Stimulated activated naive CD8-positive, alpha-beta T cell treated with anti-CD3 and anti-CD28 coated beads, Interleukin-15, amount 100 ng/mL, for 72 hours (primary cell): Measurements from ENCODE around the gene RHOF.

Experiments used
- ATAC-seq: fragments of 150-1000 bp; cut with Tn5 transposase; 2 replicates; pipeline ENCODE4 v1.10.0; 2021; ENCODE audit warnings: mild to moderate bottlenecking, moderate library complexity
- DNase-seq, 2 donors: peaks; one replicate each; pipeline ENCODE4 v3.0.0; 2021 to 2022
- H3K27ac Mint-ChIP-seq, 2 donors: one replicate each; pipeline ENCODE4 v1.8.0; 2022; ENCODE audit warnings: mild to moderate bottlenecking in 2 of 2, mixed read lengths in 2 of 2, moderate library complexity in 2 of 2
- H3K27me3 Mint-ChIP-seq: one replicate; pipeline ENCODE4 v1.8.0; 2022; ENCODE audit warnings: mixed read lengths
- H3K4me1 Mint-ChIP-seq: one replicate; pipeline ENCODE4 v1.8.0; 2022; ENCODE audit warnings: mild to moderate bottlenecking, mixed read lengths
- H3K4me3 Mint-ChIP-seq, 2 donors: one replicate each; pipeline ENCODE4 v1.8.0; 2022; ENCODE audit warnings: mild to moderate bottlenecking in 2 of 2, mixed read lengths in 2 of 2, moderate library complexity in 1 of 2
- H3K9me3 Mint-ChIP-seq, 2 donors: one replicate each; pipeline ENCODE4 v1.8.0; 2022; ENCODE audit warnings: mixed read lengths in 2 of 2

RHOF gene

DNA sequence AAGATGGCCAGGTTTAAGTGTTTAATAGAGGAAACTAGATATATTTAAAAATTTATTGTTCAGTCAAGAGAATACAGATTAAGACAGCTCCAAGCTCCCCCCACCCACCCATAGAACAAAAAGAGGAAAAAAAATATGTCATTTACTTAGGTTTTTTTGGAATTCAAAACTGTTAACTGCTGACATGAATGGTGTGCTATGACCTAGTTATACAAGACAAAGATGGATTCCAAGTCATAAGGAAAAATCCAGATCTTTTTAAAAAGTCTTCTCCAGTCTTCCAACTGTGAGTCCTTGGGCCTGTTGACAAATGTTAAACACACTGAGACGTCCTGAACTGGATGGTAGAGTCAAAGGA, 9.0 kb upstream of the RHOF start:
- no peaks in the 10 kb centered on the region for H3K9me3 Mint-ChIP-seq
- no peak for ATAC-seq
- peaks cover 46% of the 10 kb centered on the region for H3K4me1 Mint-ChIP-seq
- no peak for DNase-seq
- peak overlapping the region; percentile 99 to 100 for H3K27ac Mint-ChIP-seq
- no peaks in the 10 kb centered on the region for H3K27me3 Mint-ChIP-seq
- peak overlapping the region; percentile 98 to 99 for H3K4me3 Mint-ChIP-seq

DNA sequence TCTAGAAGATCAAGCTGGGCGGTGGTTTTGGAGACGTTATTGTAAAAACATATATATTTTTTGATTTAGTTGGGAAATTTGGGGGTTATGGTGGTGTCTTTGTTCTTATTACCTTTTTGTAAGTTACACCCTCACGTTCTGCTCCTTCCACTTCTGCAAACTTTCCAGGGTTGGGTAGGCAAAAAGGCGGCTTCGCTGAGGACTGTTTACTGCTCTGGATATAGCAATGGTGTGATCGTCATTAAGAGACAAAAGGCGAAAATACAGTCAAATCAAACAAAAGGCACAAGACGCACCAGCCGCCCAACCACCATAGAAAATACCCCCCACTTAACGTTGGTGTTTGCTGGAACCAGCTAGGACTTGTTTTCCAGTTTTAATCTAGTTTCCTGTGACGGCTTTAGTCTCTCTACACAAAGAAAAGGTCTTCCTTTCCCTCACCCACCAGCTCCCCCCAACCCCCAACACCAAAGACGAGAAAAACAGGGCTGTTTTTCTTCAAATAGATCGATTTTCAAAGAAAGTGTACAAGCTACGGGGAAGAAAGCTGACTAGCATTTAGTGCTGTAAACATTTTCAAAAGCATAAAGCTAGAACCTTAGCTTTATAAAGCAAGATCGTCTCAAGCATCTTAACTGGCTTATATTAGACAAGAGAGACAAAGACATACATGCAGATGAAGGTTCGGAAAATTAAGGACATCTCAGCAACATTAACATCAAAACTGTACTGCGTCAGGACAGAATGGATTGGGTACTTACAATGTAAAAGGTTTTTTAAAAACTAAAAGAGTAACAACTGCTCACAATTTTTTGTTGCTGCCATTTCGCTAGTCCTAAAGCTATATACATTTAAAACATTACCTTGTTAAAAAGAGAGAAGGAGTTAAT, 8.4 kb upstream of the RHOF start:
- Mint-ChIP-seq H3K4me3 (peak overlapping the region; percentile 98 to 99), H3K27ac (peak overlapping the region; percentile 99 to 100), H3K27me3 (no peaks in the 10 kb centered on the region), H3K9me3 (no peaks in the 10 kb centered on the region), H3K4me1 (peaks cover 46% of the 10 kb centered on the region)
- DNase-seq (peak in 1 of 2 donors; percentile 51), ATAC-seq (no peak)

DNA sequence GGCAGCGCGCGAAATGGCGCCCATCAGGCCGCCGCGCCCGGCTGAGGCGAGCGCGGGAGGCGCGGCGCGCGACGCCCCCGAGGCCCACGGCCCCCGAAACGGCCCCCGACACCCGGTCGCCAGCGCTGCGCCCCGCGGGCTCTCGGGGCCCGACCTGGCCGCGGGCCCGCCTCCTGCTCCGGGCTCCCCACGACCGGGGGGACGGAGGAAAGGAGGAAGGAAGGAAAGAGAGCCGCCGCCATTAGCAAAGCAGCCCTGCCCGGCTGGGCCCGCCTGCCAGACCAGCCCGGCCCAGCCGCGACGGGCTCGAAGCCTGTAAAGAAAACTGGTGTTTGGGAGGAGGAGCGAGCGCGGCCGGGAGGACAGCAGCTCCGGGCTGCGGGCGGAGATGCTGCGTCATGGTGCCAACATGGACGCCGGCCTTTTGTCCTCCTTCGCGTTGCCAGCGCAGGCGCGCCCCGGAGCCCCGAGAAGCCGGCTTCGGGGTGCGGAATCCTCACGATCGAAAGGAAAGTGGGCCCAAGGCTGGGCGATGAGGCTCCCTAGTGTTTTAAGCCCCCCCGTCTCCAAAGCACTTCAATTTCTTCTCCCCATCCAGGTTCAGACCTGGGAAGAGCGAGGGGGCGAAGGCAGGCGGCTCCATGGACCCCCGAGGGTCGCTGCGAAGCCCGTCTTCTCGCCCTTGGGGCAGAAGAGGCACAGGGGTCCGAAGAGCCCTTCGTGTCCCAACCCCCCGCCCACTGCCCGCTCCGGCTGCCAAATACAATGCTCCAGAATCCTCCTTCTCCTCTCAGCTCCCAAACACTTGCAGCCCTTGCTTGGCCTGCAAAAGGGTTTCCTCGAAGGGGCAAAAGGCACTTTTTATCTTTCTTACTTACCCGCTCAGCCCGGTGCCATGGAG, 7.5 kb upstream of the RHOF start:
- peak; percentile 66 to 77 for DNase-seq
- Mint-ChIP-seq H3K4me1 (peaks cover 46% of the 10 kb centered on the region), H3K27ac (peak overlapping the region; percentile 99 to 100), H3K27me3 (no peaks in the 10 kb centered on the region), H3K9me3 (no peaks in the 10 kb centered on the region), H3K4me3 (peak overlapping the region; percentile 98 to 99)
- no peak for ATAC-seq

DNA sequence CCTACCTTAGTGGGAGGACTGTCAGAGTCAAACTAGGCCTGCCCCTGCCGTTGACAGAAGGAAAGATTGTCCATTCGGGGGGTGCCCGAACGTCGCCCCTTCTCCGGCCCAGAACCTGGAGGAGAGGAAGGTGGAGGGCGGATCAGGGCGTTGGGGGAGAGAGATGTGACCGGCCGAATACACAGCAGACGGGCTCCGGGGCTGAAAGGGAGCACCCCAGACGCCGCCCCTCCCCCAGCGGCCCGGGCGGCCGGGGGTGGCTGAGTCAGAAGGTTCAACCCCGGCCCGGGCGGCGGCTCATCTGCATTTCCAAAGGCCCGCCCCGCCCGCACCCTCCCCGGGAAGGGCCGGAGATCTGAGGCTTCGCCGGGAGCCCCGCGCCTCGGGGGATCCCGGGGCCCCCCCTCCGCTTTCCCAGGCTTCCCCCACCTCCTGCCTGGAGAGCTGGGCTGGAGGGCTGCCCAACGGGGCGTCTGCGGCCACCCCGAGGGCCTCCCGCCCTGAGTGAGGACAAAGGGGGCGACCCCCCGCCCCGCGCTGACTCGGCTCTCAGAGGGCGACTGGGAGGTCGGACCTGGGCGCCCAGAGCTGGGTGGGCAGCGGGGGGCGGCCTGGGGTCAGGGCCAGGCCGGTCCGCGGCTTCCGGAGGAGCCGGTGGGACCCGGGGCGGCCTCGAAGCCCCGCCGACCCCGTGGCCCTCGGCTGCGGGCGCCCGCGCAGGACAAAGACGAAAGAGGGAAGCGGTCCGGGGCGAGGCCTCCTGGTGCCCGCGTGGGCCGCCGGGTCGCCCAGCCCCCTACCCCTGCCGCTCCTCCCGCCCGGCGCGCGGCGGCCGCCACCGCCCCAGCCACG, 6.6 kb upstream of the RHOF start:
- Mint-ChIP-seq H3K9me3 (no peaks in the 10 kb centered on the region), H3K27ac (peak overlapping the region; percentile 60 to 90), H3K4me3 (peak overlapping the region; percentile 82 to 90), H3K4me1 (peaks cover 52% of the 10 kb centered on the region), H3K27me3 (no peaks in the 10 kb centered on the region)
- DNase-seq, result peak; percentile 78 to 84
- ATAC-seq, result peak; percentile 45

DNA sequence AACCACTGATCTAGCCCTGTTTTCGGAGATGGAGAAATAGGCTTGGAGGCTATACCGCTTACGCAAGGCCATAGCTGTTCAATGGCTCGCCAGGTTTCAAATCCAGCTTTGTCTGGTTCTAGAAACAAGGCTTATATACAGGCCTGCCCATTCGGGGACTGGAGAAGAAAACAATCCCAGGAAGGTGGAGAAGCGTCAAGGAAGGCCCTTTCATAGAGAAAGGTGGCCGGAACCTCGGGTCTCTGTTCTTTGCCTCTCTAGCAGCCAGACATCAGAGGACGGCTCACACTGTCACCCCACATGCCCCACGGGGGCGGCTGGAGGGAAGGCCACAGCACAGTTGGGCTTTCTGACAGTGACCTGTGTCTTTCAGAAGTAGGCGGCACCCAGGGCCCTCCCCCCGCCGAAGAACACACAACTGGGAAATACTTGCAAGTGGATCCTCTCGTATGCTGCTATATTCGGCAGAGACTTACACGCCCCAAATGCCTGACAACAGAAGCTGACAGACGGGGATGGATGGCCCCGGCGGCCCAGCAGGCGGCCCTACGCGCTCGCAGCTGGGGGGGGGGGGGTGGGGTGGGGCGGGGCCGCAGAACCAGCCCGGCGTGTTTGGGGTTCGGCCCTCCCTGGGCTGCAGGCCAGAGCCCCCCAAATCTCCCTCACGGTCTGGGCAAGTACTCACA, 5.8 kb upstream of the RHOF start:
- no peaks in the 10 kb centered on the region for H3K9me3 Mint-ChIP-seq
- peak; percentile 6 for ATAC-seq
- H3K27me3 Mint-ChIP-seq, result no peaks in the 10 kb centered on the region
- DNase-seq, result peak; percentile 50 to 65
- H3K4me1 Mint-ChIP-seq, result peaks cover 59% of the 10 kb centered on the region
- H3K27ac Mint-ChIP-seq, result peak overlapping the region; percentile 59 to 85
- H3K4me3 Mint-ChIP-seq, result peak overlapping the region; percentile 82 to 90

DNA sequence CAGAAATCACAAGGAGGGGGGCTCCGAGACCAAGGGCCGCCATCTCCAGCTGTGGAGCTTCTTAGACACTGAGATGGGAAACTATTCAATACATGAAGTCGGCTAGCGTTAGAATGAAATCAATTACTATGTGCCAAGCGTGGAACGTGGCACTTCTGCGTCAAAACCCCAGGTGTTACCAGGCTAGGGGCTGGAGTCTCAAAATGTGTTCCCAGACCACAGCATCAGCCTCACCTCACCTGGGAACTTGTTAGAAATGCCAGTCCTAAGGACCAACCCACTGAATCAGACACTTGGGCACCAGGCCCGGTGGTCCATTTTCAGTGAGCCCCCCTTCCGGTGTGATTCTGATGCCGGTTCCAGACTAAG, 5.3 kb upstream of the RHOF start:
- H3K4me1 Mint-ChIP-seq, result peaks cover 63% of the 10 kb centered on the region
- no peaks in the 10 kb centered on the region for H3K9me3 Mint-ChIP-seq
- no peaks in the 10 kb centered on the region for H3K27me3 Mint-ChIP-seq
- no peak for DNase-seq
- peak overlapping the region in 1 of 2 donors; percentile 85 for H3K27ac Mint-ChIP-seq
- ATAC-seq, result no peak
- H3K4me3 Mint-ChIP-seq, result peak overlapping the region; percentile 82 to 90

DNA sequence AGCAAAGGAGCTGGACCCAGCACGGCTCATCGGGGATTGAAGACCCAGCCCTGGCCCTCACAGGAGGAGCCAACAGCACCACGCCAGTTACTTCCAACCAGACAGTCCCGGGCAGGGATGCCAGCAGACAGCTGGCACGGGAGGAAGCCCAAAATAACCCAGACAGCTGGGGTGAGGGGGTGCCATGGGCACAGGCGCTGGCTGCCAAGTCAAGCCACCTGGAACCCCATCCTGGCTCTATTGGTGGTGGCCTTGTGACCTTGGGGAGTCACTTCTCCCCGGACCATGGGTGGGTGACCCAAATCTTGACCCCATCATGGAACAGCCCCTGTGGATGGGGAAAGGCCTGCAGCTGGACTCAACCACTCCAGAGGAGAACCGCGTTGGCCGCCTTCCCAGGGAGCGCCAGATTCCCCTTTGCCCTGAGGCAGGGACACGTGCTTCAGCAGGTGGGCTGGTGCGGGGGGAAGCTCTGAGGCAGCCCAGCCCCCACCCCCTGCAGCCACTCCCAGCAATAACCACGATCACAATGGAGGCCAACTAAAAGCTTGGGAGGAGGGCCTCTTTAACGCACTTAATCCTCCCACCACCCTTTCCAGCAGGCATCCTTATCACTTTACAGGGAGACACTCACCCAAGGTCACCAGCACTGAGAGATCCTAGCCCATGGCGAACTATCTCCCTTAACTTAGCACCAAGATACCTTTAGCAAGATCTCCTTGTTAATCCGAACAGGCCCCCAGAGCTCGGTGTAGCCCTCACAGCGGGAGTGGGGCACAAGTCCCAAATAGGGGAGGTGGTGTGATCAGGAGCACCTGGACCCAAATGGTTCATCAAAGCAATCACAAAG, 4.7 kb upstream of the RHOF start:
- DNase-seq, result no peak
- peak overlapping the region; percentile 82 to 90 for H3K4me3 Mint-ChIP-seq
- ATAC-seq, result no peak
- H3K9me3 Mint-ChIP-seq, result no peaks in the 10 kb centered on the region
- peaks cover 63% of the 10 kb centered on the region for H3K4me1 Mint-ChIP-seq
- no peak overlapping the region for H3K27ac Mint-ChIP-seq
- no peaks in the 10 kb centered on the region for H3K27me3 Mint-ChIP-seq

DNA sequence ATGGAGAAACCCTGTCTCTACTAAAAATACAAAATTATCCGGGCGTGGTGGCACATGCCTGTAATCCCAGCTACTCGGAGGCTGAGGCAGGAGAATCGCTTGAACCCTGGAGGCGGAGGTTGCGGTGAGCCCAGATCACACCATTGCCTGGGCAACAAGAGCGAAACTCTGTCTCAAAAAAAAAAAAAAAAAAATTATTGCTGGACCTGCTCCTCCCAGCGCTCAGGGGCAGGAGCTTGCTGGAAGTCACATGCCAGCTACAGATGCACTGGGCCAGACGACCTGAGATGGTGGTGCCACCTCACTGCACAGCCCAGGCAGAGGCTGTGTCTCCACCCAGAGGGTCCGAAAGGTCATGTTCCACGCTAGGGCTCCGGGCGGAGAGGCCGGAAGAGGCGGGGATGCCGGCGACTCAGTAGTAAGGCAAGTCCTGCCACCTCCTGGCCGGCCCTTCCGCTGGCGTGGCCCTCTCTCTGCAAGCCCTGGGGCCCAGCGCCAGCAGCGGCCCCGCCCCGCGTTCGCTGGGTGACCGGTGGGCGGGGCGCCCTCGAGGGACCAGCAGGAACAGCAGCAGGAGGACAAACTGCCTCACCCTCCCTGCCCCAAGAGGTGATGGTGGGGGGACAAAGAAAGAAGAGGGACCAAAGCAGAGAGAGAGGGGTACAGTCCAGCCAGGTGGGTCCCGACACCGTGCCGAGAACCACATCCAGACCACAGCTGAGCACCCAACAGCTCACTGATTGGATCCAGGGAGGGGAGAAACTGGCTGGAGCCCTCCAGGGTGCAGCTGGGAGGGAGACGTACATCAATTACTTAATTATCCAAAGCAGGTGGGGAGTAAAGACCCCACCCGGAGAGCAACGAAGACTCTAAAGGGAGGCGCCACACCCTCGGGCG, 3.6 kb upstream of the RHOF start:
- no peak for DNase-seq
- ATAC-seq, result no peak
- peak overlapping the region; percentile 61 to 72 for H3K27ac Mint-ChIP-seq
- no peaks in the 10 kb centered on the region for H3K27me3 Mint-ChIP-seq
- no peaks in the 10 kb centered on the region for H3K9me3 Mint-ChIP-seq
- H3K4me3 Mint-ChIP-seq, result peak overlapping the region; percentile 62 to 90
- H3K4me1 Mint-ChIP-seq, result peaks cover 61% of the 10 kb centered on the region

DNA sequence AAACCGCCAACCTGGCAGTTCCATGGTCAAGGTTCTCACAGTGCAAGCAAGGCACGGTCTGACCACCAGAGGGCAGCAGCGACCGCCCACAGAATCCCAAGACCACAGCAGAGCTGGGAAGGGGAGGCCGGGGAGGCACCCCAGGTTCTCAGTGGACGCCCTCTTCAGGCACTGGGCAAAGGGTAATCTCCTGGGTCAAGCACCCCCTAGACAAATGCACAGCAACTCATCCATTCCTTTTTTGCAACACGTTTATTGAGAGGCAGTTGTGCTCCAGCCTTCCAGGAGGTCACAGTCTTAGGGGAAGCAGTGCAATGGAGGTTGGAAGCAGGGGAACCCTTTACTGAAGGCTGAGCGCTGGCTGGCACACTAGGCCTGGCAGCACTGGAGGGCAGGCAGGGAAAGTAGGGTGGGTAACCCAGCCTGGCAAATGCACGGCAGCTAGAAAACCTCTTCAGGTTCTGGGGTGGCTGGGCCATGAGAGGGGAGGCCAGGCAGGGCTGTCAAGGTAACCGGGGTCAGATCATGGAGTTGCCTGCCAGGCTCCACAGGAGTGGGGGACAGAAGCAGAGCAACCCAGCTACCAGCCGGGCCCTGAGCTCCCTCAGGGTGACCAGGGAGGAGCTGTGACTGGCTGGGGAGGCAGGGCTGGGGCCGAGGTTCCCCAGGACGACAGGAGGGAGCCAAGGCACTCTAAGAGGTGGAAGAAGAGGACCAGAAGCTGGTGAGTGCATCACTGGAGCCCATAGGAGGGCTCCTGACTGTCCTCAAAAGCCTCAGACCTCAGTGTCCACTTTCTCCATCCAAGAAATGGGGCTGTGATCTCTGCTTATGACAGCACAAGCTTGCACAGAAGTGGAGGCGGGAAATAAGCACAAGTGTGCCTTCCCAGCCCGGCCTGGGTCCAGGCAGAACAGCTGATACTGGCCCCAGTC, 1.8 kb upstream of the RHOF start:
- peak overlapping the region; percentile 58 to 93 for H3K27ac Mint-ChIP-seq
- DNase-seq, result peak; percentile 78 to 79
- ATAC-seq, result no peak
- no peaks in the 10 kb centered on the region for H3K9me3 Mint-ChIP-seq
- peak overlapping the region; percentile 92 to 98 for H3K4me3 Mint-ChIP-seq
- H3K27me3 Mint-ChIP-seq, result no peaks in the 10 kb centered on the region
- H3K4me1 Mint-ChIP-seq, result peaks cover 79% of the 10 kb centered on the region

DNA sequence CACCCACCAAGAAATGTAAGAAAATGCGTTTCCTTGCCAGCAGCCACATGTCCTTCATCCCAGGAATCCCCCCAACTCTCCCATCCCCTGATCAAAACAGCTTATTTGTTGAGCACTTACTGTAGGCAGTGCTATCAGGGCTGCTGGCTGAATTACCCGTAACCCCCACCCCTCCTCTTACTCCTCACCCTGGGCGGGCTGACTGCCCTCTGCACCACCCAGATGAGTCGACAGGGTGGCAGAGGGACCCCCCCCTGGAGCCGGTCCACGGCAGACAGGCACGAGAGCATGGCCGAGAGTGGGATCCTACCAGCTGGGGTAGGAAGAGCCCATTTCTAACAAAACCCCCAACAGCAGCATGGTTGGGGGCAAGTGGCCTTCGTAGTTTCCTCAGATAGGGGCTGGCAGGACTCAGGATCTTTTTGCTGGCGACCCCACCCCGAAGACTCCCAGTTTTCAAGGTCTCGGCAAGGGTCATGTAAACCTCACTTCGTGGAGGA, 1.1 kb upstream of the RHOF start:
- peak overlapping the region; percentile 93 for H3K27ac Mint-ChIP-seq
- ATAC-seq (peak; percentile 27), DNase-seq (no peak)
- H3K27me3 Mint-ChIP-seq, result no peaks in the 10 kb centered on the region
- peaks cover 87% of the 10 kb centered on the region for H3K4me1 Mint-ChIP-seq
- no peaks in the 10 kb centered on the region for H3K9me3 Mint-ChIP-seq
- peak overlapping the region; percentile 92 to 98 for H3K4me3 Mint-ChIP-seq

DNA sequence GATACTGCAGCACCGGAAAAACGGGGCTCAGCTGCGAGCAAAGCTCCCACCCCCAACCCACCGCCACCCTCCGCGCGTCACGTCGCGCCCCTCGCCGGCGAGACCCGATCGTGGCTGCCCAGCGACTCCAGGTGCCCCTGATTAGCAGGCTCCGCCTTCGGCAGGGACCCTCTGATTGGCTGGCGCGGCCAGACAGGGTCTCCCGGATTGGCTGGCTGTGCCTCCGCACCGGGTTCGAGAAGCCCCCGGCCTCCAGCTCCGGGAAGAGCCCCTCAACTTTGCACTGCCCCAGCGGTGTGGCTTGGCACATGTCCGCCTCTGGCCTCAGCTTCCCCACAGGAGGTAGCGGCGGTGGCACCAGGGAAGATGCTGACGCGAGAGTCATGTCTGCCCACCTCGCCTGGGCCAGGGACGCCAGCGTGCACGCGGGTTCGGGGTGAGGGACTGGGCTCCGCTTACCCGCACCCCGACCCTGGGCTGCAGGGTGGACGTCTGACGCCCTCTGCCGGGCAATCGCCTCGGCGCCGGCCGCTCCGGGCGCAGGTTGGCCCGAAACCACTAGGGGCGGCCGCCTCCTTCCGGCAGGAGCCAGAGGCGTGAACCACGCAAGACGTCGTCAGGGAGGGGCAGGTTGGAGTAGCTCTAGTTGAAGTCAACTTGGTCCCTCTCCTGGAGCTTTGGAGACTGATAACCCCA, 498 bp upstream of the RHOF start:
- ATAC-seq (peak; percentile 72), DNase-seq (peak; percentile 98 to 99)
- peaks cover 87% of the 10 kb centered on the region for H3K4me1 Mint-ChIP-seq
- H3K9me3 Mint-ChIP-seq, result no peaks in the 10 kb centered on the region
- no peaks in the 10 kb centered on the region for H3K27me3 Mint-ChIP-seq
- peak overlapping the region; percentile 92 to 98 for H3K4me3 Mint-ChIP-seq
- H3K27ac Mint-ChIP-seq, result peak overlapping the region; percentile 93 to 97
